Fibroblast of lung (primary cell): Measurements from ENCODE around the gene ACOXL. TPM values are rescaled to one million over a fixed set of nuclear protein-coding genes. Genes with fewer than 3 reads are reported as not detected.

ENCODE experiments used
- DNase-seq, 2 donors: peaks; one replicate each; pipeline versions ENCODE4 v3.0.0 to v3.0.0-alpha.2; 2010; ENCODE audit warnings: low read depth in 2 of 2
- H2AFZ ChIP-seq: 2 replicates; pipeline ENCODE4 v1.5.1; 2012; ENCODE audit warnings: low read length, control low read depth, inconsistent platforms
- H3K27ac ChIP-seq: 2 replicates; pipeline ENCODE4 v1.5.1; 2011; ENCODE audit warnings: low read length, control low read depth; ENCODE audit not compliant: insufficient read depth
- H3K27me3 ChIP-seq: 2 replicates; pipeline ENCODE4 v1.5.1; 2011; ENCODE audit warnings: mild to moderate bottlenecking, low read length; ENCODE audit not compliant: control insufficient read depth, insufficient read depth
- H3K36me3 ChIP-seq: 2 replicates; pipeline ENCODE4 v1.5.1; 2011; ENCODE audit warnings: low read length; ENCODE audit not compliant: control insufficient read depth, insufficient read depth
- H3K4me1 ChIP-seq: 2 replicates; pipeline ENCODE4 v1.5.1; 2011; ENCODE audit warnings: low read length; ENCODE audit not compliant: control insufficient read depth, insufficient read depth; ENCODE audit errors: extremely low read depth
- H3K4me2 ChIP-seq: 2 replicates; pipeline ENCODE4 v1.5.1; 2011; ENCODE audit warnings: low read length, control low read depth; ENCODE audit not compliant: insufficient read depth; ENCODE audit errors: extremely low read depth
- H3K4me3 ChIP-seq, 4 experiments: fragments of 200-600 bp in 1 of 4; sonication (generic) in 1 of 4; replicated peaks in 1 of 4; 2 replicates each; pipeline ENCODE4 v1.5.1; 2011 to 2016; ENCODE audit warnings: low read length in 4 of 4, low read depth in 3 of 4, mild to moderate bottlenecking in 3 of 4, control low read depth in 2 of 4, inconsistent platforms in 1 of 4, mixed read lengths in 1 of 4; ENCODE audit not compliant: insufficient read depth in 1 of 4; ENCODE audit errors: control extremely low read depth in 1 of 4
- H3K79me2 ChIP-seq: 2 replicates; pipeline ENCODE4 v1.5.1; 2012; ENCODE audit warnings: mild to moderate bottlenecking, low read length, inconsistent platforms; ENCODE audit not compliant: control insufficient read depth, insufficient read depth
- H3K9ac ChIP-seq: 2 replicates; pipeline ENCODE4 v1.5.1; 2011; ENCODE audit warnings: mild to moderate bottlenecking, low read length, control low read depth; ENCODE audit not compliant: insufficient read depth
- H3K9me3 ChIP-seq: 2 replicates; pipeline ENCODE4 v1.5.1; 2012; ENCODE audit warnings: low read depth, low read length; ENCODE audit not compliant: control insufficient read depth, insufficient read depth
- H4K20me1 ChIP-seq: 2 replicates; pipeline ENCODE4 v1.5.1; 2011; ENCODE audit warnings: low read length; ENCODE audit not compliant: control insufficient read depth, insufficient read depth; ENCODE audit errors: extremely low read depth
- EZH2 ChIP-seq: IDR thresholded peaks from 2 replicates; pipeline ENCODE4 v1.5.1; 2012; ENCODE audit warnings: low read length, control low read depth, mild to moderate bottlenecking; ENCODE audit errors: missing control alignments
- polyA plus RNA-seq, 2 donors: library from polyadenylated mRNA; depleted of rRNA in 1 of 2; stranded (reverse) in 1 of 2; unstranded in 1 of 2; fragments of >200 nt; gene quantifications; 2 replicates each; pipeline ENCODE4 v1.2.1, GENCODE V29; 2011 to 2012; ENCODE audit warnings: missing spikeins in 1 of 2
- total RNA-seq: library from RNA; depleted of rRNA; stranded (reverse); fragments of >200 nt; gene quantifications from 2 replicates; pipeline ENCODE4 v1.2.1, GENCODE V29; 2014
- TF ChIP-seq, protein P1 (sequence below), 2 donors: IDR thresholded peaks in 1 of 2; conservative IDR thresholded peaks in 1 of 2; 1 replicate in 1 of 2; 2 replicates in 1 of 2; pipeline ENCODE4 v1.5.1; 2011 to 2012; ENCODE audit warnings: low read length in 2 of 2, control low read depth in 1 of 2, inconsistent platforms in 1 of 2, low read depth in 1 of 2, mild to moderate bottlenecking in 1 of 2

ACOXL gene
- total and polyA plus RNA-seq, 2 donors (not counting 1 experiment from before 2014, with no cell fraction given) = not detected

DNA sequence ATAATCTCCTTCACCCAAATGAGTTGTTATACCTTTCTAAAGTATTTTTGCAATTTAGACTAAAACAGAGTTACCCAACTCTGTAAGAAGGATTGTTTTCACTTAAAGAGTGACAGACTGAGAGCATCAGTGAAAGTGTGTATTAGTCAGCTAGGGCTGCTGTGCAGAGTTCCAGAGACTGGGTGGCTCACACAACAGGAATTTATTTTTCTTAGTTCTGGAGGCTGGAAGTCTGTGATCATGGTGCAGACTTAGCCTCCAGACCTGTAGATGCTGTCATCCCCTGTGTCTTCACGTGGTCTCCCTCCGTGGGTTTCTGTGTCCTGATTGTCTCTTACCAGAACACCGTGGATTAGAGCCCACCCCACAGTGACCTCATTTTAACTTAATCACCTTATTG, 428.4 kb downstream of the ACOXL start:
- no peak overlapping the region for H3K27ac ChIP-seq
- no peak overlapping the region for H3K4me3 ChIP-seq
- H3K4me1 ChIP-seq = peaks cover 16% of the 10 kb centered on the region
- H4K20me1 ChIP-seq = no peaks in the 10 kb centered on the region
- TF ChIP-seq, protein P1, sequence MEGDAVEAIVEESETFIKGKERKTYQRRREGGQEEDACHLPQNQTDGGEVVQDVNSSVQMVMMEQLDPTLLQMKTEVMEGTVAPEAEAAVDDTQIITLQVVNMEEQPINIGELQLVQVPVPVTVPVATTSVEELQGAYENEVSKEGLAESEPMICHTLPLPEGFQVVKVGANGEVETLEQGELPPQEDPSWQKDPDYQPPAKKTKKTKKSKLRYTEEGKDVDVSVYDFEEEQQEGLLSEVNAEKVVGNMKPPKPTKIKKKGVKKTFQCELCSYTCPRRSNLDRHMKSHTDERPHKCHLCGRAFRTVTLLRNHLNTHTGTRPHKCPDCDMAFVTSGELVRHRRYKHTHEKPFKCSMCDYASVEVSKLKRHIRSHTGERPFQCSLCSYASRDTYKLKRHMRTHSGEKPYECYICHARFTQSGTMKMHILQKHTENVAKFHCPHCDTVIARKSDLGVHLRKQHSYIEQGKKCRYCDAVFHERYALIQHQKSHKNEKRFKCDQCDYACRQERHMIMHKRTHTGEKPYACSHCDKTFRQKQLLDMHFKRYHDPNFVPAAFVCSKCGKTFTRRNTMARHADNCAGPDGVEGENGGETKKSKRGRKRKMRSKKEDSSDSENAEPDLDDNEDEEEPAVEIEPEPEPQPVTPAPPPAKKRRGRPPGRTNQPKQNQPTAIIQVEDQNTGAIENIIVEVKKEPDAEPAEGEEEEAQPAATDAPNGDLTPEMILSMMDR (conservative IDR thresholded peaks at IDR 0.05 in 1 of 2, IDR thresholded peaks at IDR 0.05 in 1 of 2; ENCODE audit: low read depth in 1 of 2, low read length in 2 of 2) = no peak
- TF ChIP-seq EZH2 = no peak
- H3K9ac ChIP-seq = no peak overlapping the region
- no peaks in the 10 kb centered on the region for H3K27me3 ChIP-seq
- no peaks in the 10 kb centered on the region for H3K9me3 ChIP-seq
- H2AFZ ChIP-seq = no peak overlapping the region
- H3K4me2 ChIP-seq = no peak overlapping the region
- peak; percentile 77 to 94 for DNase-seq
- H3K36me3 ChIP-seq = no peaks in the 10 kb centered on the region
- no peaks in the 10 kb centered on the region for H3K79me2 ChIP-seq

DNA sequence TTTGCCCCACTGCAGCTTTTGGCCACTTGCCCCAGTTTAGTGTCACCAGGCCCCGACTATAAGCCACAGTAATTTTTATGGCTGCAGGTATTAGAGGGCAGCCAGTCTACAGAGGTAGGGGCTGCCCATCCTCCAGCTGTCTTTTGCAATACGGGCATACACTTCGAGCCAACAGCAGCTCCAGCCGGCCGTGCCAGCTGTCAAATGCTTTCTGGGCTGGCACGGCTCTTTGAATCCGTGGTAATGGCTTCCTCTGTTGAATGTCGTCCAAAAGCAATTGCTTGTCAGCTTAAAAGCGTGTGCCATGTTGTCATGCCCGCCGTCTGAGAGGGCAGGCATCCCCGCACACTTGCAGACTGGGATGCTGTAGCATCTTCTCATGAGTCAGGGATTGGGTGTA, 429.6 kb downstream of the ACOXL start:
- Histone ChIP-seq H3K9me3 (no peaks in the 10 kb centered on the region), H3K27me3 (no peaks in the 10 kb centered on the region), H3K4me2 (no peak overlapping the region), H3K4me3 (no peak overlapping the region), H3K36me3 (no peaks in the 10 kb centered on the region), H3K79me2 (no peaks in the 10 kb centered on the region), H2AFZ (no peak overlapping the region), H3K9ac (no peak overlapping the region), H3K4me1 (peaks cover 16% of the 10 kb centered on the region), H3K27ac (no peak overlapping the region), H4K20me1 (no peaks in the 10 kb centered on the region)
- TF ChIP-seq, protein P1 (conservative IDR thresholded peaks at IDR 0.05 in 1 of 2, IDR thresholded peaks at IDR 0.05 in 1 of 2; ENCODE audit: low read depth in 1 of 2, low read length in 2 of 2) = no peak
- no peak for TF ChIP-seq EZH2
- DNase-seq = no peak

GRCh38 chr2:111162718-111163331, 430.5 kb downstream of the ACOXL start:
- no peak overlapping the region for H3K27ac ChIP-seq
- H3K36me3 ChIP-seq = no peaks in the 10 kb centered on the region
- H3K4me2 ChIP-seq = no peak overlapping the region
- H2AFZ ChIP-seq = no peak overlapping the region
- TF ChIP-seq, protein P1 (conservative IDR thresholded peaks at IDR 0.05 in 1 of 2, IDR thresholded peaks at IDR 0.05 in 1 of 2; ENCODE audit: low read depth in 1 of 2, low read length in 2 of 2) = no peak
- TF ChIP-seq EZH2 = no peak
- no peak overlapping the region for H3K4me3 ChIP-seq
- H3K79me2 ChIP-seq = no peaks in the 10 kb centered on the region
- DNase-seq = peak in 1 of 2 donors; percentile 53
- no peaks in the 10 kb centered on the region for H3K9me3 ChIP-seq
- H4K20me1 ChIP-seq = no peaks in the 10 kb centered on the region
- H3K27me3 ChIP-seq = no peaks in the 10 kb centered on the region
- H3K4me1 ChIP-seq = peaks cover 20% of the 10 kb centered on the region
- no peak overlapping the region for H3K9ac ChIP-seq
